SJSA1 (cell line): ENCODE data around the gene DOK7. TPM values are rescaled to one million over a fixed set of nuclear protein-coding genes. Genes with fewer than 3 reads are reported as not detected.

Source experiments
- DNase-seq, 2 experiments: peaks; one replicate each; pipeline ENCODE4 v3.0.0-alpha.2; 2015 to 2020; ENCODE audit warnings: low spot score in 2 of 2, low read depth in 1 of 2
- H3K27ac ChIP-seq: fragments of 250-450 bp; sonication (Bioruptor Pico); 2 replicates; pipeline ENCODE4 v1.5.1; 2020; ENCODE audit warnings: mild to moderate bottlenecking, moderate library complexity
- H3K27me3 ChIP-seq: fragments of 250-450 bp; sonication (Bioruptor Pico); replicated peaks from 2 replicates; pipeline ENCODE4 v1.5.1; 2020; ENCODE audit warnings: mild to moderate bottlenecking, moderate library complexity
- H3K36me3 ChIP-seq: fragments of 250-450 bp; sonication (Bioruptor Pico); 2 replicates; pipeline ENCODE4 v1.5.1; 2020; ENCODE audit warnings: mild to moderate bottlenecking
- H3K4me1 ChIP-seq: fragments of 250-450 bp; sonication (Bioruptor Pico); replicated peaks from 2 replicates; pipeline ENCODE4 v1.6.1; 2021; ENCODE audit warnings: mild to moderate bottlenecking
- H3K4me3 ChIP-seq: fragments of 250-450 bp; sonication (Bioruptor Pico); 2 replicates; pipeline ENCODE4 v1.5.1; 2020; ENCODE audit warnings: mild to moderate bottlenecking
- H3K9me3 ChIP-seq: fragments of 250-450 bp; sonication (Bioruptor Pico); replicated peaks from 2 replicates; pipeline ENCODE4 v1.5.1; 2020; ENCODE audit warnings: mild to moderate bottlenecking
- total RNA-seq: library from RNA; depleted of rRNA; stranded (reverse); fragments of >200 nt; shearing (Covaris generic); gene quantifications from 2 replicates; pipeline ENCODE4 v1.2.3, GENCODE V29; 2014

Gene DOK7
- total RNA-seq, 1 experiment from 2014 or later, result 0.05 TPM

- DNase-seq, result no peak
- no peaks in the 10 kb centered on the region for H3K27me3 ChIP-seq
- no peaks in the 10 kb centered on the region for H3K36me3 ChIP-seq
- H3K4me1 ChIP-seq, result peaks cover 10% of the 10 kb centered on the region; the same call in 1 of the 2 replicates
- no peak overlapping the region for H3K4me3 ChIP-seq
- no peak overlapping the region for H3K27ac ChIP-seq
- no peaks in the 10 kb centered on the region for H3K9me3 ChIP-seq
Measured at GRCh38 chr4:3484057-3484973, 21.2 kb downstream of the DOK7 start.

DNA sequence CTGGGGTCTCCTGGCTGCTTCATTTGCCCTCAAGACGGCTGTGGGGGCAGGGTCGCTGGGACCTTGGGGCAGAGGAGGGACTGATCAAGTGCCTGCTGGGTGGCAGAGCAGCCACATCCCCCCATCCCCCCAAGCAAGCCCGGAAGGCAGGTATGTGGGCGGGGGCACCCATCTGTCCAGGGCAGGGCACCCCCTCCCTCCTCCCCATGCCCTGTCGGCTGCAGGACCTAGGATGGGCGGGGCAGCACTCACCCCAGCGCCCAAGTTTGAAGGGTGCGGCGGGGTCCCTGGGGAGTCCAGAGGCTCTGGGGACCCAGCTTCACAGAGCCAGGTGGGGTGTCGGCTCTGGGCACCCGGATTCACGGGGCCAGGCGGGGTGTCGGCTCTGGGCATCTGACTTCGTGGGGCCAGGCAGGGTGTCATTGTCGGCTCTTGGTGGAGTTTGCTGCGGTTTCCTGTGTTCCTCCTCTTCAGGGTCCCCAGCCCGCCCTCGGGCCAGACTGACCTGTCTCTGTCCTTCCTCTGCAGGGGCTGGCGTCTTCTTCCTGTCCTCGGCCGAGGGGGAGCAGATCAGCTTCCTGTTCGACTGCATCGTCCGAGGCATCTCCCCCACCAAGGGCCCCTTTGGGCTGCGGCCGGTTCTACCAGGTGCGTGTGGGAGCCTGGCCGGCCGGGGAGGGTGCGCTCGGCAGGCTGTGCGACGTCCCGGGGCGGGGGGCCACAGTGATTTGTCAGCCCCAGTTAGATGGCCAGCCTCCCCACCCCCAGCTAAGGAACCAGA is 22.1 kb downstream of the DOK7 start:
- H3K27me3 ChIP-seq, result no peaks in the 10 kb centered on the region
- H3K4me3 ChIP-seq, result no peak overlapping the region
- no peaks in the 10 kb centered on the region for H3K9me3 ChIP-seq
- DNase-seq, result no peak
- no peak overlapping the region for H3K27ac ChIP-seq
- H3K36me3 ChIP-seq, result no peaks in the 10 kb centered on the region
- peaks cover 10% of the 10 kb centered on the region; the same call in 1 of the 2 replicates for H3K4me1 ChIP-seq

DNA sequence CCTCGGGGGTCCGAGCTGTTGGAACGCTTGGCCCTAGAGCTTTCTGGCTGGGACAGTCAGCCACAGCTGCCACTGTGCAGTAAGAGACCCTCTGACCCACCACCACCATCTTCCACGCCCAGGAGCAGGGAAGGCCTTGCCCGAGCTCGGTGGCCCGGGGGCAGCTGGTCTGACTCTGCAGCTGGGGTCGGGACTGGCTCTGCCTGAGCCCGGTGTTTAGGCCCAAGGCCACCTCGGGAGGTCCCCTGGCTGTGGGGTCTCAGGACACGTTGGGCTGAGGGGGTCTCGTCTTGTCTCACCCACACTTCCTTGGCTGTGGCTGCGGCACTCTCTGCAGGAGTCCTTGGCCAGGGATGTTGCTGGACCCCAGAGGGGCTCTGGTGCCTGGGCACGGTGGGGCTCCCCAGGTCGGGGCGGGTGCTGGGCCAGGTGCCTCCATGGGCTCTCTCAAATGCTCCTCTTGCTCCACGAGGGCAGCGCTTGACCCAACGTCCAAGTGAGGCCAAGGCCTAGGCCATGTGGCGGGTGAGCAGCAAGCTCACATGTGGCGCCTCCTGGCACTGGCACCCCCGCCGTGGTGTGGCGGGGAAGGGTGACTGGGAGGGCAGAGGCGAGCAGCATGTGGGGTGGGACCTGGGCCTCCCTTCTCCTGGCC is 22.9 kb downstream of the DOK7 start:
- no peak for DNase-seq
- Histone ChIP-seq H3K9me3 (no peaks in the 10 kb centered on the region), H3K27me3 (no peaks in the 10 kb centered on the region), H3K27ac (no peak overlapping the region), H3K36me3 (no peaks in the 10 kb centered on the region), H3K4me1 (peaks cover 10% of the 10 kb centered on the region; the same call in 1 of the 2 replicates), H3K4me3 (no peak overlapping the region)

DNA sequence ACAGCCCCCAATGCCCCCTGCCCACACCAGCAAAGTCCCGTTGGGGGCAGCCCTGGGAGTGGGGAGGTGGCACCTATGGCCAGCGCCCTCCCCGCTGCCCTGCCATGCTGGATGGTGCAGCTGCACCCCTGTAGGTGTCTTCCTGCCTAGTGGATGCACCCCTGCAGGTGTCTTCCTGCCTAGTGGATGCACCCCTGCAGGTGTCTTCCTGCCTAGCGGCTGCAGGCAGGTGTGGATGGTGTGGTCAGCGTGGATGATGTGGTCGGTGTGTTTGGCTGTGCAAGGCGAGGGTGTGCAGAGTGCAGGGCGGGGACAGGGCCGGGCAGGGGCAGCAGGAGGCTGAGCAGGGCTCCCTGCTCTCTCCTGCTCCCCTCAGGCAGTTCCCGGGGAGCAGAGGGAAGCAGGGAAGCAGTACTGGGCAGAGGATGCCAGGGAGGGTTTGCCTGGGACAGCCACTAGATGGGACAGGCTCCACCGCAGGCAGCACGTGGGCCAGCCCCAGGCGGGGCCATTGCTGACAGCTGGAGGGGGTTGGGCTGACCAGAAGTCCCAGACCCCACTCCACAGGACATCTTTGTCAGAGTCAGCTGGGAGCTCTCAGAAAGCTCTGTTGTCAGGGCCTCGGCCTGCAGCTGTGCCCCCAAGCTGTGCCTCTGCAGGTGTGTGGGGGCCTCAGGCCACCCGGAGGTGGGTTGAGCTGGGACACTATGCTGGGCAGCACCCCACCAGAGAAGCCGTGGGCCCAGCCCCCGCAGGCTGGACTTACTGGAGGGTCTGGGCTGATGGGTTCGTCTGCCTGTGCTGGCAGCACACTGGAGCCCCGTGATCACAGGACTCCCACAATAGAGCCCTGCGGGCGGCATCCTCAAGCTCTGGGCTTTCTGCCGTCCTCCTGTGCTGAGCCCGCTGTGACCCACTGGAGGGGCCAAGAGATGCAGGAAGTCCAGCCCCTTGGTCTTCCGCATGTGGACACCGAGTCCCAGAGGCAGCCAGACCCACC is 23.7 kb downstream of the DOK7 start:
- Histone ChIP-seq H3K27ac (no peak overlapping the region), H3K9me3 (no peaks in the 10 kb centered on the region), H3K27me3 (no peaks in the 10 kb centered on the region), H3K36me3 (no peaks in the 10 kb centered on the region), H3K4me3 (no peak overlapping the region), H3K4me1 (peaks cover 10% of the 10 kb centered on the region; the same call in 1 of the 2 replicates)
- no peak for DNase-seq

DNA sequence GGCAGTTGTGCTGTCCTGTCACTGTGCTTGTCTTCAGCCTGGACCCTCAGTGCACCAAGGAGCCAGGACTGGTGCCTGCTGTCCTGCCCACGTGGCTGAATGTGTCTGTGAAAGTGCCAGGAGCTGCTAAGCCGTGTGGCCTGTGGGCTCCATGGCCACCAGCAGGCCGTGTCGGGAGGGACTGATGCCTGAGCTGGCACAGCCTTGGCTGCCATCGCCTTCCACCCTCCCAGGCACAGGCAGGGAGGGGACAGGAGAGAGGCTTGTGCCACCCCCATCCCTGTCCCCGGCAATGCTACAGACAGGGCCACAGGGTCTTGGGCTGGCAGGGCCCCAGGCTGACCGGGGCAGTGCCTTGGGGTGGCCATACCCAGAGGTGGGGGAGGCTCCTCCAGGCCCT is 24.8 kb downstream of the DOK7 start:
- Histone ChIP-seq H3K4me3 (no peak overlapping the region), H3K4me1 (peaks cover 10% of the 10 kb centered on the region; the same call in 1 of the 2 replicates), H3K27me3 (no peaks in the 10 kb centered on the region), H3K9me3 (no peaks in the 10 kb centered on the region), H3K27ac (no peak overlapping the region), H3K36me3 (no peaks in the 10 kb centered on the region)
- no peak for DNase-seq

- Histone ChIP-seq H3K9me3 (no peaks in the 10 kb centered on the region), H3K27me3 (no peaks in the 10 kb centered on the region), H3K36me3 (no peaks in the 10 kb centered on the region), H3K27ac (no peak overlapping the region), H3K4me3 (no peak overlapping the region), H3K4me1 (peaks cover 8% of the 10 kb centered on the region; the same call in 1 of the 2 replicates)
- no peak for DNase-seq
Measured at GRCh38 chr4:3488820-3489219, 25.7 kb downstream of the DOK7 start.

- H3K27ac ChIP-seq, result no peak overlapping the region
- DNase-seq, result no peak
- no peaks in the 10 kb centered on the region for H3K27me3 ChIP-seq
- H3K9me3 ChIP-seq, result no peaks in the 10 kb centered on the region
- H3K36me3 ChIP-seq, result no peaks in the 10 kb centered on the region
- peaks cover 2% of the 10 kb centered on the region; the same call in 1 of the 2 replicates for H3K4me1 ChIP-seq
- no peak overlapping the region for H3K4me3 ChIP-seq
Measured at GRCh38 chr4:3489451-3489962, 26.4 kb downstream of the DOK7 start.

DNA sequence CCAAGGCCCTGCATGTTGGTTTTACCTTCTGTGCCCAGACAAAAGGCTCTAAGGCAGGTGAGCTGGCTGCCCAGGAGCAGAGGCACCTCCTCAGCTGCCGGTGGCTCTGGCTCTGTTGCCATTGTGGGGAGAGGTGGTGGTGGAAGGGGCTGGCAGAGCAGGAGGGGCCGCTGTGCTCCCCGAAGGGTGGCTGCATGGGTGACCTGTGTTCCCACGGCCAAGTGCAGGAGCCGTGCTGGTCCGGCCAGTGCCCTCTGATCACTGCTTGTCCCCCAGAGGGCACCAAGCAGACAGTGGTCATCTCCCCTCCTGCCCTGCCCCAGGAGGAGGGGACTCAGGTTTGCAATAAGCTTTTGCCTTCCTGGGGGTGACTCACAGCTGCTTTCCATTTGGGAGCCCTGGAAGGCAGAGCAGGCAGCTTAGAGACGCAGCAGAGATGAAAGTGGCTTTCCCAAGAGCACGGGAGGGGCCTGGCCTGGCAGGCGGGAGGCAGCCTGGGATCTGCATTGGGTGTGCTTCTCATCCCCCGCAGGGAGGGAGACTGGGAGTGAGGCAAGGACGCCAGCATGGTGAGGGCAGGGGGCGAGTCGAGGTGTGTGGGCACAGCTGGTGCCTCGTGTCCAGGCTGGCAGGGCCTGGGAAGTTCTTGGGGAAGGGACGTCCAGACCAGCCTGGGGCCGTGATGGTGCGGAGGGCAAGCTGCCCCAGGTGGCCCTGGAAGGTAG is 28.7 kb downstream of the DOK7 start:
- Histone ChIP-seq H3K4me3 (no peak overlapping the region), H3K27me3 (no peaks in the 10 kb centered on the region), H3K4me1 (no peaks in the 10 kb centered on the region), H3K27ac (no peak overlapping the region), H3K36me3 (no peaks in the 10 kb centered on the region), H3K9me3 (no peaks in the 10 kb centered on the region)
- DNase-seq, result no peak

GRCh38 chr4:3492741-3493719 is 29.9 kb downstream of the DOK7 start:
- H3K27ac ChIP-seq, result no peak overlapping the region
- no peaks in the 10 kb centered on the region for H3K36me3 ChIP-seq
- H3K4me1 ChIP-seq, result no peaks in the 10 kb centered on the region
- H3K9me3 ChIP-seq, result no peaks in the 10 kb centered on the region
- no peaks in the 10 kb centered on the region for H3K27me3 ChIP-seq
- no peak overlapping the region for H3K4me3 ChIP-seq
- no peak for DNase-seq

DNA sequence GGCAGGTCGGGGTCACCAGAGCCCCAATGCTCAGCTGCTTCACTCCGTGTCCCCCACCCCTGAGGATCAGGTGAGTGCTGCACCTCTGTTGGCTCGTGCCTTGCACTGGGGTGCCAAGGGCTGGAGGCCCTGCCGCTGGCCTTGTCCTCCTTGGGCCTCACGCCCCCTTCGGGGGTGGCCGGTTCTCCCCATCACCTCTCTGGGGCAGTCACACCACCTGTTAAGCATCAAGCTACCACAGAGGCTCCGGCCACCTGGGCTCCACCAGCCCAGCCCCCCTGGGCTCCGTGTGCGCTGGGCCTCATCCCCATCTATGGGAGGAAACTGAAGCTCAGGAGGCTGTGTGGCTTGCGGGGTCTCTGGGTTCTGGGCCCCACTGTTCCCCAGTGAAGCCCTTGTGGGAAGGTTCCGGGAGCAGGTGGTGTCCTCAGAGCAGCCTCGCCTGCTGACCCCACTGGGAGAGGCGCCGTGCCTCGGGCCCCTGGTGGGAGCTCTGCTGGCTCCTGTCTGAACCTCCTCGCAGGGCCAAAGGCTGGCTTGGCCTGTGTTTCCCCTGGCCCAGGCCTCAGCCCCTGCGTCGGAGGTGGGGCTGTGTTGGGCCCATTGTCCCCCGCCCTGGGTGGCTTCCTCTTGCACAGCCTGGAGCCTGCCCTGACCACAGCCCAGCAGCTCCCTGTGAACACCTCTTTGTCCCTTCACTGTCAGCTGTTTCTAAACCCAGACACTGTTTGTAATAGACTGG is 30.8 kb downstream of the DOK7 start:
- Histone ChIP-seq H3K27me3 (no peaks in the 10 kb centered on the region), H3K4me1 (no peaks in the 10 kb centered on the region), H3K4me3 (no peak overlapping the region), H3K36me3 (no peaks in the 10 kb centered on the region), H3K27ac (no peak overlapping the region), H3K9me3 (no peaks in the 10 kb centered on the region)
- no peak for DNase-seq

DNA sequence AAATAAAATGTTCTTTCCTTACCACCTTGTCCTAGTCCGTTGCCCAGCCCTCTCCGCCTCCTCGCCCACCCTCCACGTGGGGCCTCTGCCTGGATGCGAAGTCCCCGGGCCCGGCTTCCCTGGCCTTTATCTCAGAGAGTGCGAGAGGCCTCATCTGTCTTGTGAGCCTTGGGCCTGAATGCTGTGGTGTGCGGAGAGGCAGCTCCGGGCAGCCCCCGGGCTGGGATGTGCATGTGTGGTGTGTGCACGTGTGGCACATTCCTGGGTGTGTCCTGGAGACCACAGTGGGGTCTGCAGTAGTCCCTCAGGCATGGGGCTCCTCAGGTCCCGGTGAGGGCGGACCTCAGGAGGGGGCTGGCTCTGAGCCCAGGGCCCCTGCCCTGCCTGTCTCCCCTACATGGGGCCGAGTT is 31.4 kb downstream of the DOK7 start:
- H3K4me3 ChIP-seq, result no peak overlapping the region
- DNase-seq, result no peak
- no peaks in the 10 kb centered on the region for H3K9me3 ChIP-seq
- H3K4me1 ChIP-seq, result no peaks in the 10 kb centered on the region
- no peak overlapping the region for H3K27ac ChIP-seq
- H3K36me3 ChIP-seq, result no peaks in the 10 kb centered on the region
- H3K27me3 ChIP-seq, result no peaks in the 10 kb centered on the region
